Ascending aorta (tissue), 2 donors: Measurements from ENCODE around the gene ARID5B. TPM values are rescaled to one million over a fixed set of nuclear protein-coding genes. Genes with fewer than 3 reads are reported as not detected.

Experiments used
- DNase-seq, 2 donors: peaks; one replicate each; pipeline ENCODE4 v3.0.0-alpha.2; 2019; ENCODE audit warnings: low spot score in 2 of 2
- H3K27ac ChIP-seq, 2 donors: fragments of 200-600 bp; sonication (generic); one replicate each; pipeline ENCODE4 v1.5.1; 2016 to 2017; ENCODE audit warnings: mild to moderate bottlenecking in 1 of 2
- H3K27me3 ChIP-seq: fragments of 200-600 bp; sonication (generic); one replicate; pipeline ENCODE4 v1.5.1; 2017
- H3K36me3 ChIP-seq, 2 donors: fragments of 200-600 bp; sonication (generic); one replicate each; pipeline ENCODE4 v1.5.1; 2016
- H3K4me1 ChIP-seq, 2 donors: fragments of 200-600 bp; sonication (generic); one replicate each; pipeline ENCODE4 v1.5.1; 2016 to 2017; ENCODE audit warnings: mild to moderate bottlenecking in 1 of 2
- H3K4me3 ChIP-seq, 2 donors: fragments of 200-600 bp; sonication (generic); one replicate each; pipeline ENCODE4 v1.5.1; 2016 to 2017; ENCODE audit warnings: mild to moderate bottlenecking in 1 of 2
- H3K9me3 ChIP-seq, 2 donors: fragments of 200-600 bp; sonication (generic); one replicate each; pipeline ENCODE4 v1.5.1; 2016
- CTCF ChIP-seq, 3 experiments: fragments of 200-600 bp in 2 of 3; fragments of 450-650 bp in 1 of 3; sonication (generic) in 2 of 3; IDR thresholded peaks; one replicate each; pipeline ENCODE4 v1.5.1; 2016 to 2019; ENCODE audit warnings: antibody characterized with exemption in 3 of 3, mild to moderate bottlenecking in 1 of 3, moderate library complexity in 1 of 3
- intact Hi-C: fragments of 100-400 bp; cut with DNase I; formaldehyde crosslinking; loops from one replicate; pipeline ENCODE4 v1.15.1; 2023
- total RNA-seq: library from RNA; depleted of rRNA; stranded (reverse); fragments of >200 nt; gene quantifications from one replicate; pipeline ENCODE4 v1.1.0, GENCODE V29; 2016

ARID5B gene
- total RNA-seq, 1 donor from 2014 or later, result 92.5 TPM

- Histone ChIP-seq H3K27me3 (no peaks in the 10 kb centered on the region), H3K27ac (peak overlapping the region; percentile 50 to 64), H3K36me3 (peaks cover 13 to 42% of the 10 kb centered on the region in 2 donors), H3K4me1 (peaks cover 25 to 76% of the 10 kb centered on the region in 2 donors), H3K4me3 (no peak overlapping the region), H3K9me3 (no peaks in the 10 kb centered on the region)
- no peak for TF ChIP-seq CTCF (IDR thresholded peaks at IDR 0.05)
- intact Hi-C loops, result loop anchor here (5.0 kb wide), 1 partner anchor 152 kb away; no protein-coding TSS in a partner anchor
- DNase-seq, result no peak
These were observed 178.5 kb downstream of the ARID5B start for GRCh38 chr10:62079885-62080559.

GRCh38 chr10:62080905-62081304 lies 179.4 kb downstream of the ARID5B start:
- Histone ChIP-seq H3K4me3 (no peak overlapping the region), H3K27me3 (no peaks in the 10 kb centered on the region), H3K9me3 (no peaks in the 10 kb centered on the region), H3K4me1 (peaks cover 24 to 70% of the 10 kb centered on the region in 2 donors), H3K36me3 (peaks cover 12 to 42% of the 10 kb centered on the region in 2 donors), H3K27ac (peak overlapping the region; percentile 64 to 70)
- intact Hi-C loops, result loop anchor here (5.0 kb wide), 1 partner anchor 151 kb away; no protein-coding TSS in a partner anchor
- no peak for DNase-seq
- no peak for TF ChIP-seq CTCF (IDR thresholded peaks at IDR 0.05)

GRCh38 chr10:62081341-62082270 lies 180.1 kb downstream of the ARID5B start:
- peaks cover 19 to 44% of the 10 kb centered on the region in 2 donors for H3K36me3 ChIP-seq
- no peak for TF ChIP-seq CTCF (IDR thresholded peaks at IDR 0.05)
- no peaks in the 10 kb centered on the region for H3K9me3 ChIP-seq
- intact Hi-C loops, result loop anchor here (2.0 to 5.0 kb wide), 2 partner anchors 21 to 151 kb away; no protein-coding TSS in a partner anchor
- peak overlapping the region in 1 of 2 donors; percentile 43 for H3K4me3 ChIP-seq
- H3K27me3 ChIP-seq, result no peaks in the 10 kb centered on the region
- peaks cover 17 to 63% of the 10 kb centered on the region in 2 donors for H3K4me1 ChIP-seq
- DNase-seq, result no peak
- H3K27ac ChIP-seq, result peak overlapping the region; percentile 64 to 85

- intact Hi-C loops, result loop anchor here (2.0 to 5.0 kb wide), 2 partner anchors 21 to 150 kb away; no protein-coding TSS in a partner anchor
- peak overlapping the region; percentile 12 to 43 for H3K4me3 ChIP-seq
- H3K27me3 ChIP-seq, result no peaks in the 10 kb centered on the region
- no peak for DNase-seq
- H3K36me3 ChIP-seq, result peaks cover 22 to 43% of the 10 kb centered on the region in 2 donors
- peaks cover 14 to 58% of the 10 kb centered on the region in 2 donors for H3K4me1 ChIP-seq
- peak overlapping the region; percentile 64 to 85 for H3K27ac ChIP-seq
- H3K9me3 ChIP-seq, result no peaks in the 10 kb centered on the region
- TF ChIP-seq CTCF (IDR thresholded peaks at IDR 0.05), result no peak
These were observed 180.8 kb downstream of the ARID5B start for GRCh38 chr10:62082271-62082656.

- peak overlapping the region; percentile 64 to 85 for H3K27ac ChIP-seq
- no peak for DNase-seq
- H3K9me3 ChIP-seq, result no peaks in the 10 kb centered on the region
- peaks cover 28 to 47% of the 10 kb centered on the region in 2 donors for H3K36me3 ChIP-seq
- intact Hi-C loops, result loop anchor here (2.0 to 5.0 kb wide), 2 partner anchors 22 to 149 kb away; no protein-coding TSS in a partner anchor
- H3K4me1 ChIP-seq, result peaks cover 14 to 58% of the 10 kb centered on the region in 2 donors
- H3K27me3 ChIP-seq, result no peaks in the 10 kb centered on the region
- no peak for TF ChIP-seq CTCF (IDR thresholded peaks at IDR 0.05)
- H3K4me3 ChIP-seq, result peak overlapping the region; percentile 12 to 43
These were observed 181.4 kb downstream of the ARID5B start for GRCh38 chr10:62082729-62083411.
